ENCODE data around the gene HJURP. TPM values are rescaled to one million over a fixed set of nuclear protein-coding genes. Genes with fewer than 3 reads are reported as not detected.
"Not testable (repeated sequence)": the region's sequence is repeated elsewhere in the genome, so short reads cannot be mapped to it uniquely, and the experiment has no call there.

HJURP gene, protein sequence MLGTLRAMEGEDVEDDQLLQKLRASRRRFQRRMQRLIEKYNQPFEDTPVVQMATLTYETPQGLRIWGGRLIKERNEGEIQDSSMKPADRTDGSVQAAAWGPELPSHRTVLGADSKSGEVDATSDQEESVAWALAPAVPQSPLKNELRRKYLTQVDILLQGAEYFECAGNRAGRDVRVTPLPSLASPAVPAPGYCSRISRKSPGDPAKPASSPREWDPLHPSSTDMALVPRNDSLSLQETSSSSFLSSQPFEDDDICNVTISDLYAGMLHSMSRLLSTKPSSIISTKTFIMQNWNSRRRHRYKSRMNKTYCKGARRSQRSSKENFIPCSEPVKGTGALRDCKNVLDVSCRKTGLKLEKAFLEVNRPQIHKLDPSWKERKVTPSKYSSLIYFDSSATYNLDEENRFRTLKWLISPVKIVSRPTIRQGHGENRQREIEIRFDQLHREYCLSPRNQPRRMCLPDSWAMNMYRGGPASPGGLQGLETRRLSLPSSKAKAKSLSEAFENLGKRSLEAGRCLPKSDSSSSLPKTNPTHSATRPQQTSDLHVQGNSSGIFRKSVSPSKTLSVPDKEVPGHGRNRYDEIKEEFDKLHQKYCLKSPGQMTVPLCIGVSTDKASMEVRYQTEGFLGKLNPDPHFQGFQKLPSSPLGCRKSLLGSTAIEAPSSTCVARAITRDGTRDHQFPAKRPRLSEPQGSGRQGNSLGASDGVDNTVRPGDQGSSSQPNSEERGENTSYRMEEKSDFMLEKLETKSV
- 0.52 TPM for total RNA-seq
- long read RNA-seq = 0 reads

GRCh38 chr2:233854241-233854981 lies at the start of gene HJURP:
HJURP (minus strand) TSS chr2:233854535; CDS start chr2:233854500, 35 bp downstream.
- ATAC-seq (peak; percentile 100), DNase-seq (peak; percentile 91)
- intact Hi-C loops (cut with micrococcal nuclease) = no loop called here

DNA sequence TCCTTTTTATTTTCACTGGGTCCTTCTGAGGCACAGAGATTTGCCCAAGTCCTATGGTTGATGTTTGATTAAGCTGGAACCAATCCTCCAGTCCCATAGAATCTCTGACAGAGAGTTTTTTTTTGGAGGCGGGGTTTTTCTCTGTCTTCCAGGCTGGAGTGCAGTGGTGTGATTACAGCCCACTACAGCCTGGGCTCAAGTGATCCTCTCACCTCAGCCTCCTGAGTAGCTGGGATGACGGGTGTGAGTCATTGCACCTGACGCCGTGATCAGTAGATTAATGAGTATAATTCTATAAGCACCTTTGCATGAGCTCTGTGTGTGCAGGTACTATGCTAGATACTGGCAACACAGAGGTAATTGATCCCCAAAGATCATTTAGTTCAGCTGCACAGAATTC lies 47.5 kb upstream of the HJURP start:
- intact Hi-C loops (cut with micrococcal nuclease) = no loop called here
- DNase-seq (no peak), ATAC-seq (no peak)

GRCh38 chr2:233901367-233901766 lies 47.0 kb upstream of the HJURP start:
- DNase-seq (no peak), ATAC-seq (no peak)
- intact Hi-C loops (cut with micrococcal nuclease) = no loop called here

DNA sequence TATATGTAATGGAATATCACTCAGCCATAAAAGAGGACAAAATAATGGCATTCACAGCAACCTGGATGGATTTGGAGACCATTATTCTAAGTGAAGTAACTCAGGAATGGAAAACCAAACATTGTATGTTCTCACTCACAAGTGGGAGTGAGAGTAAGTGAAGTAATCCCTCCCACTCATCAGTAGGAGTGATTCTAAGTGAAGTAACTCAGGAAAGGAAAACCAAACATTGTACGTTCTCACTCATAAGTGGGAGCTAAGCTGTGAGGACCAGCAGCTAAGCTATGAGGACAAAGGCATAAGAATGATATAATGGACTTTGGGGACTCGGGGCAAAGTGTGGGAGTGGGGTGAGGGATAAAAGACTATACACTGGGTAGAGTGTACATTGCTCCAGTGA lies 41.9 kb upstream of the HJURP start:
- intact Hi-C loops (cut with micrococcal nuclease); DNase-seq; ATAC-seq: not testable (repeated sequence)

GRCh38 chr2:233892793-233893192 lies 38.5 kb upstream of the HJURP start:
- ATAC-seq (no peak), DNase-seq (no peak)
- intact Hi-C loops (cut with micrococcal nuclease) = no loop called here

DNA sequence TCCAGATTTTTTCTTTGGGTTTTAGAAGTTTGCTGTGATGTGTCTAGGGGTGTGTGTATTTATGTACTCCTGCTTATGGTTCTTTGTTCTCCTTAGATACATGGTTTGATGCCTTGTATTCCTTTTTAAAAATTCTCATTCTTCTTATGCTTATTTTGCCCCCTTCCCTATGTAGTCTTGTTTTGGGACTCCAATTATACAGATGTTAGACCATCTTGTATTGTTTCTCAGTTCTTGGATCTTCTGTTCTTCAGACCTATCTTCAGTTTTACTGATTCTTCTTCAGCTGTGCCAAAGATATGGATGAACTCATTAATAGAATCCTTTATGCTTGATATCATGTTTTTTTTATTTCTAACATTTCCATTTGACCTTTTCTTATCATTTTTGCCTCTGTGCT lies 28.0 kb upstream of the HJURP start:
- no peak for ATAC-seq
- no peak for DNase-seq
- intact Hi-C loops (cut with micrococcal nuclease) = no loop called here

- ATAC-seq; intact Hi-C loops (cut with micrococcal nuclease); DNase-seq: not testable (repeated sequence)
Observed at GRCh38 chr2:233872125-233872524, 17.8 kb upstream of the HJURP start.

DNA sequence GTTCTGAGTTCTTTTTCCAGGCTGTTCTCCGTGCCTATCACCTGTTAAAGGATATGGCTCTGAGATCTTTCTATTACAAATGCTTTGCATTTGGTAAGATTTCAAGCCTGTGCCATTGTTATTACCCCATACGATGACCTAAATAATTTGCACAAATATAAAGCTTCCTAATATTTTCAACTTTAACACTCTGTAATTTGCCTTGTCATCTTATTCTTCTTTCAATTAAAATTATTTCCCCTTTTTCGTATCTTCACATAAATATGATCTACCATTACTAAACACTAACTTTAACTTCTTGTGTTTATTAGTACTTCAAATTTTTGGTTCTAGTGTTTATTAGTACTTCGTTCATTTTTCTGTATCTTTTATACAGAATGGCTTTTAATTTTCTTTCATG lies 17.1 kb upstream of the HJURP start:
- ATAC-seq (no peak), DNase-seq (no peak)

GRCh38 chr2:233867993-233868532 lies 13.7 kb upstream of the HJURP start, which contains the start of gene MSL3B:
MSL3B (minus strand) TSS chr2:233868386.
- intact Hi-C loops (cut with micrococcal nuclease) = no loop called here
- peak; percentile 28 for ATAC-seq
- peak; percentile 66 for DNase-seq

More for the DNA sequence above, 17.1 kb upstream of the HJURP start:
- intact Hi-C loops (cut with micrococcal nuclease) = no loop called here

GRCh38 chr2:233866479-233866878 lies 12.1 kb upstream of the HJURP start:
- DNase-seq (no peak), ATAC-seq (no peak)
- intact Hi-C loops (cut with micrococcal nuclease) = no loop called here

DNA sequence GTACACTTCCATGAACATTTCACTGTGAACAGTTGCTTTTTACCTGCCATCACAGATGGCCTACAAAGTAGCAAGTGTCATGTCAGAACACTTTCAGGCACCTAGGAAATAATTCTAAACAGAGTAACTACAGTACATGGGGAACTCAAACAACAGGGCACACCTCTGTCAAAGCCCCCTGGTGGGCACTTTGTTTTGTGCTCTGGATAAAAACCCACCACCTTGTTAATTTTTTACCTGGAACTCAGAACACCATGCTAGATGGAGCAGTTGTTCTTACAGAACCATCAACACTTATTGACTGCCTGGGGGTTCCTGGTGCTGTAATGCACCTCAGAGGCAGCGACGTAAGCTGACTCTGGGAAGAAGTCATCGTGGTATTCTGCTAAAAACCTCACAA lies 11.5 kb upstream of the HJURP start:
- DNase-seq = no peak
- intact Hi-C loops (cut with micrococcal nuclease) = no loop called here
- ATAC-seq = no peak

- intact Hi-C loops (cut with micrococcal nuclease) = no loop called here
- no peak for DNase-seq
- no peak for ATAC-seq
Observed at GRCh38 chr2:233862261-233862768, 8.0 kb upstream of the HJURP start.

GRCh38 chr2:233858331-233858730 lies 4.0 kb upstream of the HJURP start:
- intact Hi-C loops (cut with micrococcal nuclease) = no loop called here
- no peak for DNase-seq
- ATAC-seq = no peak

DNA sequence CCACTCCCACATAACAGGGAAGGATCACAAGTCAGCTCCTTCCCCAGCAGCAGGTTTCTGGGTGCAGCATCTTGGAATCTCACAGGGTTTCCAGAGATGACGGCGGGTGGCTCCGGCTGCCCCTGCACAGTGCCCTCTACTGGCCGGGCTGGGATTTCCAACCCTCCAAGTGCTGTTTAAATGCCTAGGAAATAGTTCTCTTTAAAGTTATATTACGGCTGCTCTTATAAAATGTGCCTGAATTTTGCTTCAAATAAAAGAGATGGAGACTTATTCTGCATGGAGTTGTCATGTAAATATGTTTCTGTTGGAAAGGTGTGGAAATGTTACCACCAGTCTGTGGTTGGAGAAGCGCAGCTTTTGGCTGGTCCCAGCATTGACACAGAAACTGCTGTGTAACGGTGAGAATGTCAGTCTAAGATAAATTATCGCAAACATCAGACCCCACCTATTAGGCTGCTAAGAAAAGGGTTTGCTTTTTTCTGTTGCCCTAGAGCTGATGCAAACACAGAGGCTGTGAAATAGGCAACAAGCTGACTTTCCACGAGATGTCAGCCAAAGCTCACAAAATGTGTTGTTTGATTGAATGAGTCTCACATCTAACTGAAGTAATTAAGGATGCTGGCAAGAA lies 3.3 kb upstream of the HJURP start:
- DNase-seq = peak; percentile 40
- no peak for ATAC-seq
- intact Hi-C loops (cut with micrococcal nuclease) = no loop called here

DNA sequence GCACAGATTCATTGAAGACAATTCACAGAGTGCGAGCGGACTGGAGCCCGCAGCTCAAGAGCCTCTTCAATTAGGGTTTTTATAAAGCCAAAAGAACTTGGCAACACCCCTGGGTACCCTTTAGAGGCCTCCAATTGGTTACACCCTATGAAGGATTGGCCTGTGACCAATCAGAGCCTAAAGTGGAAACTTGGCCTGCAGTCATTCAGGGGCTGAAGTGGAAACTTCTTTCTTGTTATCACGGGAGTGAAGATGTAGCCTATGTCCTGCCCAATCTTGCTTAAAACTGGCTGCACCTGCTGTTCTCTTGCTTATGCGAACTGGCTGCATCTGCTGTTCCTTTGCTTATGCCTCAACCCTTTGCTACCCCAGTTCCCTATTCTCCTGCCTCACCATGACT lies 1.8 kb upstream of the HJURP start:
- DNase-seq = no peak
- intact Hi-C loops (cut with micrococcal nuclease) = no loop called here
- ATAC-seq = no peak

DNA sequence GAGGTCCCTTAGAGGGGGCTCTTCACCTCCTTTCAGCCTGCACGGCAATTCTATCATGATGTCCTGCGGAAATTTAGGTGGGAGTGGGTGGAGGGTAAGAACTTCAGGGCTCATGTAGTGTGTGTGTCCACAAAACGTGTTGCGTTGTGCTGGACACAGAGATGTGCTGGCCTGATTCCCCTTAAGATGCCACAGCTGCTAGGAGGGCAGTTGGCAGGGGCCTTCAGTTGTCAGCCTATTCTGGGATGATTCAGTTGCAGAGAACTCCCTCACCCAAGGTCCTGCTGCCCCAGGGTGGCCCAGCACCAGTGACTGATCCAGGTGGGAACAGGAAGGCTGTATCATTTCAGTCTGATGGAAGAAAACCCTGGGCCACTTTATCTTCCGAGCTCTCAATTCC lies 1.0 kb upstream of the HJURP start:
- no peak for ATAC-seq
- DNase-seq = no peak
- intact Hi-C loops (cut with micrococcal nuclease) = no loop called here

DNA sequence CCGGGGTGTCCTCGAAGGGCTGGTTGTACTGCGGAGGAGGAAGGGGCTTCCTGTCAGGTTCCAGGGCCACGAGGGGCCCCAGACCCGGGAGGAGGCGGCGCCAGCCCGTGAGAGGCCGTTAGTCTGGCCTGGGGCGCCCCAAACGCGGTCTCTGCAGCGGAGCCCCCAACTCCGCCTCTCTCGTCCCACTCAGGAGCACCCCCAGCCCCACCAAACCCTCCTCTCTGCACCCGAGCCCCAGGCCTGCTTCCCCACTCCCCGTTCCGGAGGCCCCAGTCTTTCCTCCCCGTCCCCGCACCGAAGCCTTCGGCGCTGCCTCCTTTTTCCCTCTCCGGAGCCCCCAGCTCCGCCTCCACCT lies 473 bp downstream of the HJURP start:
- DNase-seq (no peak), ATAC-seq (no peak)
- intact Hi-C loops (cut with micrococcal nuclease) = no loop called here

GRCh38 chr2:233853353-233853752 lies 982 bp downstream of the HJURP start:
- no peak for DNase-seq
- ATAC-seq = no peak
- intact Hi-C loops (cut with micrococcal nuclease) = no loop called here

DNA sequence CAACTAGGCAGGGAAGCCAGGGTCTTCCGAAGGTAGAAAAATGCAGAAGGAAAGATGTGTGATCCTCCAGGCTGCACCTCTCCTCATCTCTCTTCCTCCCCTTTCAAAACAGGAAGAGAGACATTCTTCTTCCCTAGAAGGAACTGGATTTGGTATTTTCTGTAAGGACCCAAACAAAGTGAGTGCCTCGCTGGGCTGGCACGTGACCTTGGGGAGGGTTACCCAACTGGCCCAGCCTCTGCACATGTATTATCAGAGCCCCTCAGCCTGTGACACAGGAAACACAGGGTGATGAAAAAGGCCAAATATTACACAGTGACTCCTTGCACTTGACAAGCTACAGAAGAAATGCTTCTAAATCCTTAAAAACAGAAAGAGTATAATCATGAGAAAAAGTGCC lies 2.3 kb downstream of the HJURP start:
- intact Hi-C loops (cut with micrococcal nuclease) = no loop called here
- no peak for ATAC-seq
- DNase-seq = no peak

Measured in left ventricle myocardium superior (tissue), 1 donor.